Measurements from ENCODE around the gene FAM184A. TPM values are rescaled to one million over a fixed set of nuclear protein-coding genes. Genes with fewer than 3 reads are reported as not detected.
A peak's percentile ranks its signal among the peaks of the same experiment; 100 is the strongest.

FAM184A gene
- total RNA-seq, 2 donors from 2014 or later, result 6.5 to 9.9 TPM

DNA sequence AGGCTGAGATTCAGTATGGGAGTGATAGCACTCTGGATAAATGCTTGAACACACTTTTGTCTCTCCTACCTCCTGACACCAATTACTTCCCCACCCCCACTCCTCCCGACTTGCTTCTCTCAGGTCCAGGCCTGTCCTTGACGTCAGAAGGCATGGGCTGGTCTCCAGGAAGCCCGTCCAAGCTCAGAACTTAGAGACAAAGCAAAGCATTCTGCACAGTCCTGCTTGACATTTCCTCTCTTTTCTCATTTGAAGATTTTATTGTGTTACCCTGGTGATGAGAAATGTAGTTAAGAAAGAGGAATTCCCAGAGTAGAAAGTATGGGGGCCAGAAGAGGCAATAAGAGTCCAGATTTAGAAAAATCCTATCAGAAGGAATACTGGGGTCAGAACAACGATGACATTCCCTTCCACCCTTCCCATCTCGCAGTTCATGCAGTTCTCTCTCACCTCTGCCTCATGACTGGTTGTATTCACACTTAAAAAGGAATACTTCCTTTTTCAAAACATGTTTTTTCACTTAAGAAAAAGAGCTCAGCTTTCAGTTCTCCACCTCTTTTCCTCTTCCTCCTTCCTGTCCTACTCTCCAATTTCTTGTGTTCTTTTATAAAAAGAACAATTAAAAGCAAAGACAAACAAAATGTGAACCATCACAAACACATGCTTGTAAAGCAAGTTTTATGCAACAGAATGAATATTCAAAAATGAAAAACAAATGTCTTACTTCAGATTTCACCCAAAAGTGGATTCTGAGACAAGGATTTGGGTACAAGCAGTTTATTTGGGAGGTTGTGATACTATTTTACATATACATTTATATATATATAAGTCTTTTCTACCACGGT, 18.5 kb upstream of the FAM184A start:
- ATAC-seq (peak; percentile 87), DNase-seq (peak; percentile 61 to 78 (median 68))
- Histone ChIP-seq H3K4me1 (peaks cover 5% of the 10 kb centered on the region), H3K27me3 (no peaks in the 10 kb centered on the region), H3K27ac (no peak overlapping the region), H3K36me3 (replicated peaks in 1 of 2; ENCODE audit: insufficient read depth in 1 of 2, low read depth in 2 of 2) (no peaks in the 10 kb centered on the region), H3K9me3 (no peaks in the 10 kb centered on the region), H3K4me3 (no peak overlapping the region)
- 29 to 36% methylated on average over 6 of the region's 6 CpGs for WGBS, 2 donors
- TF ChIP-seq POLR2A (IDR thresholded peaks at IDR 0.05), result no peak
- TF ChIP-seq, protein P1, sequence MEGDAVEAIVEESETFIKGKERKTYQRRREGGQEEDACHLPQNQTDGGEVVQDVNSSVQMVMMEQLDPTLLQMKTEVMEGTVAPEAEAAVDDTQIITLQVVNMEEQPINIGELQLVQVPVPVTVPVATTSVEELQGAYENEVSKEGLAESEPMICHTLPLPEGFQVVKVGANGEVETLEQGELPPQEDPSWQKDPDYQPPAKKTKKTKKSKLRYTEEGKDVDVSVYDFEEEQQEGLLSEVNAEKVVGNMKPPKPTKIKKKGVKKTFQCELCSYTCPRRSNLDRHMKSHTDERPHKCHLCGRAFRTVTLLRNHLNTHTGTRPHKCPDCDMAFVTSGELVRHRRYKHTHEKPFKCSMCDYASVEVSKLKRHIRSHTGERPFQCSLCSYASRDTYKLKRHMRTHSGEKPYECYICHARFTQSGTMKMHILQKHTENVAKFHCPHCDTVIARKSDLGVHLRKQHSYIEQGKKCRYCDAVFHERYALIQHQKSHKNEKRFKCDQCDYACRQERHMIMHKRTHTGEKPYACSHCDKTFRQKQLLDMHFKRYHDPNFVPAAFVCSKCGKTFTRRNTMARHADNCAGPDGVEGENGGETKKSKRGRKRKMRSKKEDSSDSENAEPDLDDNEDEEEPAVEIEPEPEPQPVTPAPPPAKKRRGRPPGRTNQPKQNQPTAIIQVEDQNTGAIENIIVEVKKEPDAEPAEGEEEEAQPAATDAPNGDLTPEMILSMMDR (IDR thresholded peaks at IDR 0.05), result no peak
- intact Hi-C loops (cut with DNase I), result no loop called here

DNA sequence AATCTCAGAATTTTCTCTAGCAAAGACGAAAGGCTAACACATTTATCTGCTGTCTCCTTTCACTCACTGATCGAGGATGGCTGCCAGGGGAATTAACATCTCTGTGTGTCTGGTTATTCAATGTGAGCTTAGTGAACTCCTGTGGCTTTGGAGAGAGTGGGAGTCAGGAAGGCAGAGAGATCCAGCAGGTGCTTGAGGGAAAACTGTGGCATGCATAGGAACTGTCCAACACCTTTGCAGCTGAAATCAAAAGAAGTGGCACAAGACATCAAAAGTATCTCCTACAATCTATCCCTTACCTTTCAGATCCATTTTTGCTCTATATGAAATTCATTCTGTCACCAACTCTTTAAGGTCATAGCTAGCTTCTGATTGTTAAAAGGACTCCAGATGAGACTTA, 11.8 kb upstream of the FAM184A start:
- no peaks in the 10 kb centered on the region for H3K36me3 ChIP-seq (replicated peaks in 1 of 2; ENCODE audit: insufficient read depth in 1 of 2, low read depth in 2 of 2)
- intact Hi-C loops (cut with DNase I), result no loop called here
- H3K9me3 ChIP-seq, result no peaks in the 10 kb centered on the region
- no peak for TF ChIP-seq POLR2A (IDR thresholded peaks at IDR 0.05)
- TF ChIP-seq, protein P1 (IDR thresholded peaks at IDR 0.05), result no peak
- WGBS, 2 donors, result 44 to 59% methylated on average over 2 of the region's 2 CpGs
- no peaks in the 10 kb centered on the region for H3K27me3 ChIP-seq
- no peaks in the 10 kb centered on the region for H3K4me1 ChIP-seq
- H3K27ac ChIP-seq, result no peak overlapping the region
- ATAC-seq, result no peak
- H3K4me3 ChIP-seq, result no peak overlapping the region
- DNase-seq, result no peak

DNA sequence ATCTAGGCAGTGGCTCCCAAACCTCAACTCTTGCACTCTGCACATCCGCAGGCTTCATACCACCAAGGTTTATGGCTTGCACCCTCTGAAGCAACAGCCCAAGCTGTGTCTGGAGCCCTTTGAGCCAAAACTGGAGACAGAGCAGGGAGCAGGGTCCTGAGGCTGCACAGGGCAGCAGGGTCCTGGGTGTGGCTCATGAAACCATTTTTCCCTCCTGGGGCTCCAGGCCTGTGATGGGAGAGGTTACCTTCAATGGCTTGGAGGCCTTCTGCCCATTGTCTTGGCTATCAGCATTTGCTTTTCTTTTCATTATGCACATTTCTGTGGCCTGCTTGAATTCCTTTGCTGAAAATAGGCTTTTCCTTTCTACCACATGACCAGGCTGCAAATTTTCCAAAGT, 6.3 kb upstream of the FAM184A start:
- no peak overlapping the region for H3K4me3 ChIP-seq
- ATAC-seq (no peak), DNase-seq (no peak)
- H3K27me3 ChIP-seq, result no peaks in the 10 kb centered on the region
- 100% methylated on average over 1 of the region's 1 CpG for WGBS, 2 donors
- H3K36me3 ChIP-seq (replicated peaks in 1 of 2; ENCODE audit: insufficient read depth in 1 of 2, low read depth in 2 of 2), result no peaks in the 10 kb centered on the region
- intact Hi-C loops (cut with DNase I), result no loop called here
- peaks cover 0 to 8% (median 0%) of the 10 kb centered on the region in 3 donors for H3K9me3 ChIP-seq
- TF ChIP-seq, protein P1 (IDR thresholded peaks at IDR 0.05), result no peak
- TF ChIP-seq POLR2A (IDR thresholded peaks at IDR 0.05), result no peak
- no peak overlapping the region for H3K27ac ChIP-seq
- peaks cover 2% of the 10 kb centered on the region for H3K4me1 ChIP-seq

DNA sequence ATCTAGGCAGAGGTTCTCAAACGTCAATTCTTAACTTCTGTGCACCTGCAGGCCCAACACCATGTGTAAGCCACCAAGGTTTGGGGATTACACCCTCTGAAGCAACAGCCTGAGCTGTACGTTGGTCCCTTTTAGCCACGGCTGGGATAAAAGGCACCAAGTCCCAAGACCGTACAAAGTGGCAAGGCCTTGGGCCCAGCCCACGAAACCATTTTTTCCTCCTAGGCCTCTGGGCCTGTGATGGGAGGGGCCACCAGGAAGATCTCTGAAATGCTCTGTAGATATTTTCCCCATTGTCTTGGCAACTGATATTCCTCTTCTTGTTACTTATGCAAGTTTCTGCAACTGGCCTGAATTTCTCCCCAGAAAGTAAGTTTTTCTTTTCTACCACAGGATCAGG, 4.5 kb upstream of the FAM184A start:
- no peak for TF ChIP-seq POLR2A (IDR thresholded peaks at IDR 0.05)
- TF ChIP-seq, protein P1 (IDR thresholded peaks at IDR 0.05), result no peak
- ATAC-seq, result no peak
- H3K27ac ChIP-seq, result no peak overlapping the region
- H3K27me3 ChIP-seq, result no peaks in the 10 kb centered on the region
- no peak overlapping the region for H3K4me3 ChIP-seq
- intact Hi-C loops (cut with DNase I), result no loop called here
- DNase-seq, result no peak
- H3K4me1 ChIP-seq, result peaks cover 11% of the 10 kb centered on the region
- peaks cover 0 to 8% (median 0%) of the 10 kb centered on the region in 3 donors for H3K9me3 ChIP-seq
- 88 to 96% methylated on average over 5 of the region's 5 CpGs for WGBS, 2 donors
- no peaks in the 10 kb centered on the region for H3K36me3 ChIP-seq (replicated peaks in 1 of 2; ENCODE audit: insufficient read depth in 1 of 2, low read depth in 2 of 2)
